Tibial artery (tissue), 4 donors: ENCODE measurements around the gene CELF4.

ENCODE experiments used
- DNase-seq, 2 donors: peaks; one replicate each; pipeline ENCODE4 v3.0.0-alpha.2; 2019
- H3K27ac ChIP-seq, 2 donors: fragments of 200-600 bp; sonication (generic) in 1 of 2; 1 replicate in 1 of 2; 2 replicates in 1 of 2; pipeline ENCODE4 v1.5.1; 2018 to 2019; ENCODE audit warnings: mild to moderate bottlenecking in 1 of 2
- H3K27me3 ChIP-seq, 2 donors: fragments of 200-600 bp; sonication (generic) in 1 of 2; one replicate each; pipeline versions ENCODE4 v1.5.1 to v1.6.0; 2016 to 2019
- H3K36me3 ChIP-seq, 3 donors: fragments of 200-600 bp; sonication (generic) in 2 of 3; one replicate each; pipeline ENCODE4 v1.5.1; 2016 to 2019; ENCODE audit warnings: mild to moderate bottlenecking in 2 of 3
- H3K4me1 ChIP-seq, 4 donors: fragments of 200-600 bp; sonication (generic) in 2 of 4; 1 replicate in 3 of 4; 2 replicates in 1 of 4; pipeline ENCODE4 v1.5.1; 2016 to 2019
- H3K4me3 ChIP-seq, 2 donors: fragments of 200-600 bp; sonication (generic) in 1 of 2; 1 replicate in 1 of 2; 2 replicates in 1 of 2; pipeline ENCODE4 v1.5.1; 2018 to 2019; ENCODE audit warnings: mild to moderate bottlenecking in 2 of 2
- H3K9me3 ChIP-seq, 3 donors: fragments of 200-600 bp; sonication (generic) in 1 of 3; one replicate each; pipeline ENCODE4 v1.5.1; 2016 to 2019
- CTCF ChIP-seq, 2 experiments: fragments of 200-600 bp in 1 of 2; fragments of 450-650 bp in 1 of 2; IDR thresholded peaks; one replicate each; pipeline ENCODE4 v1.5.1; 2017 to 2019; ENCODE audit warnings: antibody characterized with exemption in 2 of 2, mild to moderate bottlenecking in 1 of 2, moderate library complexity in 1 of 2
- intact Hi-C: fragments of 100-400 bp; cut with DNase I; formaldehyde crosslinking; loops from one replicate; pipeline ENCODE4 v1.15.0; 2023; ENCODE audit warnings: low total_unique reads

The CELF4 gene

GRCh38 chr18:37519510-37520135 lies 46.0 kb downstream of the CELF4 start:
- peaks cover 0 to 46% of the 10 kb centered on the region in 2 donors for H3K27me3 ChIP-seq

GRCh38 chr18:37516361-37516853 lies 49.2 kb downstream of the CELF4 start:
- peaks cover 0 to 18% of the 10 kb centered on the region in 2 donors for H3K27me3 ChIP-seq
- H3K36me3 ChIP-seq = no peaks in the 10 kb centered on the region
- H3K9me3 ChIP-seq = no peaks in the 10 kb centered on the region
- no peak for DNase-seq
- H3K27ac ChIP-seq = no peak overlapping the region
- intact Hi-C loops = no loop called here
- no peak for TF ChIP-seq CTCF (IDR thresholded peaks at IDR 0.05)
- H3K4me3 ChIP-seq = no peak overlapping the region
- H3K4me1 ChIP-seq = no peaks in the 10 kb centered on the region

More at GRCh38 chr18:37519510-37520135, 46.0 kb downstream of the CELF4 start:
- DNase-seq = no peak
- Histone ChIP-seq H3K4me3 (no peak overlapping the region), H3K27ac (no peak overlapping the region), H3K4me1 (peaks cover 0 to 2% (median under 1%) of the 10 kb centered on the region in 4 donors), H3K36me3 (no peaks in the 10 kb centered on the region), H3K9me3 (no peaks in the 10 kb centered on the region)
- intact Hi-C loops = no loop called here
- no peak for TF ChIP-seq CTCF (IDR thresholded peaks at IDR 0.05)

- Histone ChIP-seq H3K36me3 (no peaks in the 10 kb centered on the region), H3K27ac (no peak overlapping the region), H3K4me1 (no peaks in the 10 kb centered on the region), H3K4me3 (no peak overlapping the region), H3K27me3 (peaks cover 0 to 23% of the 10 kb centered on the region in 2 donors), H3K9me3 (peaks cover 0 to 8% (median 0%) of the 10 kb centered on the region in 3 donors)
- intact Hi-C loops = no loop called here
- TF ChIP-seq CTCF (IDR thresholded peaks at IDR 0.05) = no peak
- DNase-seq = no peak
These were observed 50.6 kb downstream of the CELF4 start for GRCh38 chr18:37514953-37515352.

GRCh38 chr18:37512400-37512799 lies 53.2 kb downstream of the CELF4 start:
- Histone ChIP-seq H3K4me3 (no peak overlapping the region), H3K4me1 (no peaks in the 10 kb centered on the region), H3K9me3 (peaks cover 0 to 15% (median 0%) of the 10 kb centered on the region in 3 donors), H3K36me3 (no peaks in the 10 kb centered on the region), H3K27me3 (peaks cover 0 to 18% of the 10 kb centered on the region in 2 donors), H3K27ac (no peak overlapping the region)
- intact Hi-C loops = no loop called here
- TF ChIP-seq CTCF (IDR thresholded peaks at IDR 0.05) = no peak
- DNase-seq = no peak

GRCh38 chr18:37511721-37512298 lies 53.8 kb downstream of the CELF4 start:
- no peak for TF ChIP-seq CTCF (IDR thresholded peaks at IDR 0.05)
- no peaks in the 10 kb centered on the region for H3K4me1 ChIP-seq
- no peak for DNase-seq
- H3K36me3 ChIP-seq = no peaks in the 10 kb centered on the region
- H3K27ac ChIP-seq = no peak overlapping the region
- peaks cover 0 to 12% of the 10 kb centered on the region in 2 donors for H3K27me3 ChIP-seq
- intact Hi-C loops = no loop called here
- H3K9me3 ChIP-seq = peaks cover 0 to 15% (median 0%) of the 10 kb centered on the region in 3 donors
- no peak overlapping the region for H3K4me3 ChIP-seq
